Activated T-helper 1 cell treated with anti-CD3 and anti-CD28 coated beads, Interleukin-2, amount 50 U/mL, for 16 hours (primary cell): Measurements from ENCODE around the gene HIP1R.
"Not testable (repeated sequence)": the region's sequence is repeated elsewhere in the genome, so short reads cannot be mapped to it uniquely, and the experiment has no call there.

Source experiments
- DNase-seq, 2 donors: peaks; one replicate each; pipeline ENCODE4 v3.0.0-alpha.2; 2020; ENCODE audit warnings: low read depth in 1 of 2, low spot score in 1 of 2

HIP1R gene

GRCh38 chr12:122871851-122872780 is 36.9 kb downstream of the HIP1R start:
- DNase-seq = no peak

GRCh38 chr12:122872815-122873361 is 37.6 kb downstream of the HIP1R start:
- no peak for DNase-seq

GRCh38 chr12:122873540-122873939 is 38.3 kb downstream of the HIP1R start:
- DNase-seq = no peak

- DNase-seq = no peak
These were observed 38.8 kb downstream of the HIP1R start for GRCh38 chr12:122874081-122874480.

- DNase-seq = no peak
These were observed 40.4 kb downstream of the HIP1R start for GRCh38 chr12:122875590-122876220.

GRCh38 chr12:122876281-122876680 is 41.0 kb downstream of the HIP1R start:
- DNase-seq = not testable (repeated sequence)

- DNase-seq = no peak
These were observed 41.5 kb downstream of the HIP1R start for GRCh38 chr12:122876731-122877130.

GRCh38 chr12:122878780-122879612 is 43.7 kb downstream of the HIP1R start:
- no peak for DNase-seq

GRCh38 chr12:122880155-122880667 is 45.0 kb downstream of the HIP1R start:
- DNase-seq = no peak

GRCh38 chr12:122880668-122881067 is 45.4 kb downstream of the HIP1R start:
- DNase-seq = no peak

GRCh38 chr12:122882908-122883558 is 47.8 kb downstream of the HIP1R start:
- no peak for DNase-seq

GRCh38 chr12:122884091-122884826 is 49.0 kb downstream of the HIP1R start:
- DNase-seq = no peak

GRCh38 chr12:122884860-122885259 is 49.6 kb downstream of the HIP1R start:
- no peak for DNase-seq

GRCh38 chr12:122886161-122886560 is 50.9 kb downstream of the HIP1R start:
- DNase-seq = no peak

GRCh38 chr12:122886851-122887818 is 51.9 kb downstream of the HIP1R start:
- DNase-seq = peak in 1 of 2 donors; percentile 26

- no peak for DNase-seq
These were observed 52.6 kb downstream of the HIP1R start for GRCh38 chr12:122887819-122888212.

- DNase-seq = peak in 1 of 2 donors; percentile 27
These were observed 53.0 kb downstream of the HIP1R start for GRCh38 chr12:122888232-122888752.

- DNase-seq = no peak
These were observed 54.7 kb downstream of the HIP1R start for GRCh38 chr12:122889761-122890520.
